Ramos (cell line): ENCODE results near the gene MLLT1.
"Not testable (repeated sequence)": the region's sequence is repeated elsewhere in the genome, so short reads cannot be mapped to it uniquely, and the experiment has no call there.

Experiments
- in situ Hi-C: fragments of 300-500 bp; cut with MboI; formaldehyde crosslinking; loops from one replicate; pipeline ENCODE4 v1.14.3; 2022; ENCODE audit warnings: low sequenced_read_pairs; ENCODE audit not compliant: unreplicated experiment

Gene MLLT1

GRCh38 chr19:6279931-6280591 is at the start of gene MLLT1:
Gene MLLT1 (minus strand): TSS chr19:6279975. CDS start chr19:6279784, 191 bp downstream.
- in situ Hi-C loops, result no loop called here

- in situ Hi-C loops, result no loop called here
These were observed 47.0 kb upstream of the MLLT1 start for GRCh38 chr19:6326815-6327214.

- in situ Hi-C loops, result no loop called here
These were observed 45.8 kb upstream of the MLLT1 start for GRCh38 chr19:6325614-6326013.

GRCh38 chr19:6324757-6325156 is 45.0 kb upstream of the MLLT1 start:
- in situ Hi-C loops, result no loop called here

- in situ Hi-C loops, result no loop called here
These were observed 42.5 kb upstream of the MLLT1 start for GRCh38 chr19:6322284-6322683.

- in situ Hi-C loops, result no loop called here
These were observed 39.6 kb upstream of the MLLT1 start for GRCh38 chr19:6319376-6319775.

GRCh38 chr19:6318772-6319171 is 39.0 kb upstream of the MLLT1 start:
- in situ Hi-C loops, result no loop called here

GRCh38 chr19:6315646-6316045 is 35.9 kb upstream of the MLLT1 start:
- in situ Hi-C loops, result not testable (repeated sequence)

- in situ Hi-C loops, result no loop called here
These were observed 33.7 kb upstream of the MLLT1 start for GRCh38 chr19:6313398-6313969.

- in situ Hi-C loops, result no loop called here
These were observed 32.2 kb upstream of the MLLT1 start for GRCh38 chr19:6312018-6312417.

- in situ Hi-C loops, result loop anchor here (5.0 kb wide), 1 partner anchor 131 kb away; no protein-coding TSS in a partner anchor
These were observed 18.6 kb upstream of the MLLT1 start for GRCh38 chr19:6298413-6298812.

- in situ Hi-C loops, result loop anchor here (5.0 kb wide), 1 partner anchor 130 kb away; no protein-coding TSS in a partner anchor
These were observed 17.4 kb upstream of the MLLT1 start for GRCh38 chr19:6297202-6297601.

- in situ Hi-C loops, result no loop called here
These were observed 12.2 kb upstream of the MLLT1 start for GRCh38 chr19:6292006-6292405.

GRCh38 chr19:6288737-6289136 is 9.0 kb upstream of the MLLT1 start:
- in situ Hi-C loops, result no loop called here

GRCh38 chr19:6287269-6287885 is 7.6 kb upstream of the MLLT1 start:
- in situ Hi-C loops, result no loop called here

- in situ Hi-C loops, result no loop called here
These were observed 6.9 kb upstream of the MLLT1 start for GRCh38 chr19:6286676-6287075.

GRCh38 chr19:6282393-6282792 is 2.6 kb upstream of the MLLT1 start:
- in situ Hi-C loops, result not testable (repeated sequence)

GRCh38 chr19:6279620-6279930 is 200 bp downstream of the MLLT1 start:
- in situ Hi-C loops, result no loop called here

- in situ Hi-C loops, result no loop called here
These were observed 795 bp downstream of the MLLT1 start for GRCh38 chr19:6278740-6279619.

- in situ Hi-C loops, result no loop called here
These were observed 1.7 kb downstream of the MLLT1 start for GRCh38 chr19:6278051-6278450.

GRCh38 chr19:6276447-6276846 is 3.3 kb downstream of the MLLT1 start:
- in situ Hi-C loops, result no loop called here
